Mesothelial cell of epicardium (in vitro differentiated cells): ENCODE data around the gene GSC2. TPM values are rescaled to one million over a fixed set of nuclear protein-coding genes. Genes with fewer than 3 reads are reported as not detected.

Experiments
- DNase-seq, 2 experiments: peaks; one replicate each; pipeline ENCODE4 v3.0.0; 2021; ENCODE audit warnings: low spot score in 2 of 2; ENCODE audit not compliant: unreplicated experiment in 2 of 2
- H3K27ac Mint-ChIP-seq: 2 replicates; pipeline ENCODE4 v1.8.0; 2021; ENCODE audit warnings: mixed read lengths
- H3K27me3 Mint-ChIP-seq: 2 replicates; pipeline ENCODE4 v1.8.0; 2021; ENCODE audit warnings: low read depth, mixed read lengths
- H3K36me3 Mint-ChIP-seq: 2 replicates; pipeline ENCODE4 v1.8.0; 2021; ENCODE audit warnings: mixed read lengths
- H3K4me1 Mint-ChIP-seq: 2 replicates; pipeline ENCODE4 v1.8.0; 2021; ENCODE audit warnings: mixed read lengths
- H3K4me3 Mint-ChIP-seq: 2 replicates; pipeline ENCODE4 v1.8.0; 2021; ENCODE audit warnings: mild to moderate bottlenecking, moderate library complexity, mixed read lengths
- H3K9me3 Mint-ChIP-seq: 2 replicates; pipeline ENCODE4 v1.8.0; 2021; ENCODE audit warnings: mixed read lengths
- CTCF ChIP-seq: fragments of 200-600 bp; sonication (generic); IDR thresholded peaks from one replicate; pipeline ENCODE4 v1.5.0; 2021; ENCODE audit warnings: antibody characterized with exemption; ENCODE audit not compliant: unreplicated experiment
- total RNA-seq: library from RNA; stranded (reverse); gene quantifications from 3 replicates; pipeline ENCODE4 v1.2.1, GENCODE V29; 2021

GSC2 gene
- total RNA-seq, 1 donor from 2014 or later, result not detected

DNA sequence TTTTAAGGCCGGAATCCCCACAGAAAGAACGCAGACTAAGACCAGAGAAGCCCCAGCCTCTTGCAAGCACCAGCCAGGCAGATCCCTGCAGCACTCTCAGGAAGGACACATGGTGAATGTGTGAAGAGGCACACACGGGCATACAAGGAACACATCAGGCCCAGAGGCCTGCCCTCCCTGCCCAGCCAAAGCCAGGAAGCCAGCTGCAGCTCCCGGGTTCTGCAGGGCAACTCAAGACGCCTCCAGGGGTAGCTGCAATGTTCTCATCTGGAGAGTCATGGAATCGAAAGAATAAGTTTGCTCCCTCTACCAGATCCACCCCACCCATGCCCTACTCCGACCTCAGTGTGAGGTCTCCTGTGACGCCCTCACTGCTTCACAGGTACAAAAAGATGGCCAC, 30.1 kb downstream of the GSC2 start:
- Mint-ChIP-seq H3K27me3 (no peaks in the 10 kb centered on the region), H3K4me3 (peak overlapping the region; percentile 85), H3K27ac (peak overlapping the region; percentile 59), H3K9me3 (no peaks in the 10 kb centered on the region), H3K36me3 (peaks cover 3% of the 10 kb centered on the region), H3K4me1 (peaks cover 24% of the 10 kb centered on the region)
- no peak for TF ChIP-seq CTCF
- no peak for DNase-seq

- no peak overlapping the region for H3K4me3 Mint-ChIP-seq
- H3K27me3 Mint-ChIP-seq, result no peaks in the 10 kb centered on the region
- no peak for DNase-seq
- no peak overlapping the region for H3K27ac Mint-ChIP-seq
- H3K9me3 Mint-ChIP-seq, result no peaks in the 10 kb centered on the region
- no peak for TF ChIP-seq CTCF
- peaks cover 3% of the 10 kb centered on the region for H3K36me3 Mint-ChIP-seq
- peaks cover 24% of the 10 kb centered on the region for H3K4me1 Mint-ChIP-seq
These were observed 31.7 kb downstream of the GSC2 start for GRCh38 chr22:19118329-19118880.

GRCh38 chr22:19117111-19117512, 33.0 kb downstream of the GSC2 start:
- Mint-ChIP-seq H3K36me3 (peaks cover 3% of the 10 kb centered on the region), H3K4me1 (peaks cover 18% of the 10 kb centered on the region), H3K27ac (no peak overlapping the region), H3K4me3 (no peak overlapping the region), H3K9me3 (no peaks in the 10 kb centered on the region), H3K27me3 (no peaks in the 10 kb centered on the region)
- DNase-seq, result no peak
- TF ChIP-seq CTCF, result no peak

DNA sequence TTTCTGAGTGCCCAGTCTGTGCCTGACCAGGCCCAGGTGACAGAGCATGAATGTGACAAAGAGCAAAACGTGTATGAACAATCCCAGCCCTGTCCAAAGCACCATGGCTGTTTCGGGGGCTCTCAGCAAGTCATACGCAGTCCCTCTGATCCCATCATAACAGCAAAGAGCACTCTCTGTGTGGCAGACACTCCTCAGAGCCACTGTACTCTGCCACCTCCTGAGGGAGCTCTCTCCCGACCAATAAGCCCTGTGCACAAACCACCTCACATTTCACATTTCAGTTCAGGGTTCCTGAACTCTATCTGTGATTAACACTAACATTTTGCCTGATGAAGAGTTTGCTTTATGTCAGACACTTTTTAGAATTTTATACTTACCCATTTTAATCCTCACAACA, 34.5 kb downstream of the GSC2 start:
- Mint-ChIP-seq H3K27ac (no peak overlapping the region), H3K9me3 (no peaks in the 10 kb centered on the region)
- TF ChIP-seq CTCF, result no peak

GRCh38 chr22:19114984-19115552, 35.0 kb downstream of the GSC2 start:
- H3K27me3 Mint-ChIP-seq, result no peaks in the 10 kb centered on the region
- peaks cover 6% of the 10 kb centered on the region for H3K4me1 Mint-ChIP-seq
- no peak for DNase-seq
- no peaks in the 10 kb centered on the region for H3K9me3 Mint-ChIP-seq
- H3K36me3 Mint-ChIP-seq, result peaks cover 3% of the 10 kb centered on the region
- no peak overlapping the region for H3K4me3 Mint-ChIP-seq
- no peak for TF ChIP-seq CTCF
- no peak overlapping the region for H3K27ac Mint-ChIP-seq

More for the DNA sequence above, 34.5 kb downstream of the GSC2 start:
- Mint-ChIP-seq H3K4me1 (peaks cover 10% of the 10 kb centered on the region), H3K36me3 (peaks cover 3% of the 10 kb centered on the region), H3K4me3 (no peak overlapping the region), H3K27me3 (no peaks in the 10 kb centered on the region)
- DNase-seq, result no peak
